ENCODE measurements around the gene PTPA.
"Not testable (repeated sequence)": the region's sequence is repeated elsewhere in the genome, so short reads cannot be mapped to it uniquely, and the experiment has no call there.

PTPA gene

DNA sequence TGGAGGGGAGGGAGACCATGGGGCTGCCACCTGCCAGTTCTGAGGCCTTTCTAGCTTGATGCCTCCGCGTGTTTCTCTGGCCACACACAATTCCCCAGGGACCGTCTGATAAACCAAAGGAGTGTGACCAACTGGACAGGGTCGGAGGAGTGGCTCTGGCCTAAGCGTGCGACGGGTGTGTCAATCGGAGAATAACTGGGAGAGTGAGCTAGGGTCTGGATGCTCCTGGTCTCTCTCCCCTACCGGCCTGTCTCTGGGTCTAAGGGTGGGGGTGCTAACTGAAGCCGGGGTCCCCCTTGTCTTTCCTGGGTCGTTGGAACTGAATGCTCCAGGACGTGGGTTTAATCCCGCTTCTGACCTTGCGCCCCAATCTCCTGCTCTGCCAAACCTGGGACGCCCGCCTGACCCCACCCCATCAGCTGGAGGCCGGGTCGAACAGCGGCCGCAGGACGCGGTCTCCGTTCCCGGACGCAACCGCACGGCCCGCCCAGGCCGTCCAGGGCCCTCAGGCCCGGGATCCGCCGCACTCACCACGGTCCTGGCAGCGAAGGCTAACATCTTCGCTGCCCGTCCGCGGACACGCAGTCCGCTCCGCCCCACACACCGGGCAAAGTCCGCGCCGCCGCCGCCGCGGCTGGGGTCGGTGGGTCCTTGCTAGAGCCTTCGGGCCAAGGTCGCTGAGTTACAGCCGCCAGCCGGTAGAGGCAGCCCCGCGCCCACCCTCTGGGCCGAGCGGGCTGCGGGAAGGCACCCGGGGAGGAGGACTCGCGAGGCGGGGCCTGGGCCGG, 1.1 kb upstream of the PTPA start:
- DNase-seq, result no peak

DNA sequence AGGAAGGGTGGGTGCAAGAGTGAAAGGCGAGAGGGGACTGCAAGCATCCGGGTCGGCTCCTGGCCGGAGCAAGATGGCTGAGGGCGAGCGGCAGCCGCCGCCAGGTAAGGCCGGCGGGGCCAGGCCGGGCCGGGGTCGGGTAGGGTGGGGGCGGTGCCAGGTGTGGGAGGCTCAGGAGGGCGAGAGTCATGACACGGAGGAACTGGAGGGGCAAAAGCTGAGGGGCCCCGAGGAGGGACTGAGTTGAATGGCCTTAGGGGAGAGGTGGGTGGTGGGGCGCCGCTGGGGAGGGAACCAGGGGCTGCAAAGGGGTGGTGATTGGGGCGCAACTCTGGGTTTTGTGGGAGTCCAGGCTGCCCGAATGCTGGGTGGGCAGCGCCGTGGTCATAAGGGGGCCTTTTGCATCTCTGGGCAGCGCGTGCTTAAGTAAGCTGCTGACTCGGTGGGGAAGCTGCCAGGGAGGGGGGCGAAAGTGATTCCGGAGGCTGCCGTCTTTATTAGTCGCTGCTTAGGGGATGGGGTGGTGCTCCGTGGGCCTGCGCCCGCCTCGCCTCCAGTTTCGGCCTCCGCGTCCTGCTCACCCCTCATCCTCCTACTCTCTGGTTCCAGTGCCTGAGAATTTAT, 425 bp downstream of the PTPA start:
- peak; percentile 3 to 52 for DNase-seq

DNA sequence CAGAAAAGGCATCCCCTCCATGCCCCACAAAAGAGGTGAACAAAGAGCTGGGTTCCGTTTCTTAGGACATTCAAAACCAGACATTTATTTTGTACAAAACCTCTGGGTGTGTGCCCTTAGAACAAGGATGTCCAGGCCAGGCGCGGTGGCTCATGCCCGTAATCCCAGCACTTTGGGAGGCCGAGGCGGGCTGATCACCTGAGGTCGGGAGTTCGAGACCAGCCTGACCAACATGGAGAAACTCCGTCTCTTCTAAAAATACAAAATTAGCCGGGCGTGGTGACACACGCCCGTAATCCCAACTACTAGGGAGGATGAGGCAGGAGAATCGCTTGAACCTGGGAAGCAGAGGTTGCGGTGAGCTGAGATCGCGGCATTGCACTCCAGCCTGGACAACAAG, 1.3 kb downstream of the PTPA start:
- not testable (repeated sequence) for DNase-seq

DNA sequence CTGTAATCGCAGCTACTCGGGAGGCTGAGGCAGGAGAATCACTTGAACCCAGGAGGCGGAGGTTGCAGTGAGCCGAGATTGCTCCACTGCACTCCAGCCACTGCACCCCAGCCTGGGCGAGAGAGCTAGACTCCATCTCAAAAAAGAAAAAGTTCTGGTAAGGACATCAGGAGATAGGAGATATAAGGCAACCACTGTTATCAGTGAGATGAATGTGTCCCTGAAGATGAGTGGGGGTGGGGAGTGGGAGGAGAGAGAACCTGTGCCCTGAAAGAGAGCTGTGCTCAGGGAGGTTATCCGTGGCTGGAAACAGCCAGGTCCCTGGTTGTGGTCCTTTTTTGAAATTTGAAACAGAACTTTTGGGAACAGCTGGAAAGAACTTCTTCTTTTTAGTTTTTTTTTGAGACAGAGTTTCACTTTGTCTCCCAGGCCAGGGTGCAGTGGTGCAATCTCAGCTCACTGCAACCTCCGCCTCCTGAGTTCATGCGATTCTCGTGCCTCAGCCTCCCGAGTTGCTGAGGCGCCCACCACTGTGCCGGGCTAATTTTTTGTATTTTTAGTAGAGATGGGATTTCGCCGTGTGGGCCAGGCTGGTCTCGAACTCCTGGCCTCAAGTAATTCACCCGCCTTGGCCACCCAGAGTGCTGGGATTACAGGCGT, 2.6 kb downstream of the PTPA start:
- DNase-seq, result no peak

DNA sequence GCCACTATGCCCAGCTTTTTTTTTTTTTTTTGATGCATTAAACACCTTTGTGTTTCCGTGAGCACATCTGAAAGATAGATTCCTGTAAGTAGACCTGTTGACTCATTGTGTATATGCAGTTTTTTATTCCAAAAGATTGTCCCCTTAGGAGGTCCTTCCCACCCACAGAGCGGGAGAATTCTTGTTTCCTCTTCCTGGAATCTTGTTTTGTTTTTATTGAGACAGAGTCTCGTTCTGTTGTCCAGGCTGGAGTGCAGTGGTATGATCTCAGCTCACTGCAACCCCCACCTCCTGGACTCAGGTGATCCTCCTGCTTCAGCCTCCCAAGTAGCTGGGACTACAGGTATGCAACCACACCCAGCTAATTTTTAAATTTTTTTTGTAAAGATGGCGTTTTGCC, 7.6 kb downstream of the PTPA start:
- no peak for DNase-seq

DNA sequence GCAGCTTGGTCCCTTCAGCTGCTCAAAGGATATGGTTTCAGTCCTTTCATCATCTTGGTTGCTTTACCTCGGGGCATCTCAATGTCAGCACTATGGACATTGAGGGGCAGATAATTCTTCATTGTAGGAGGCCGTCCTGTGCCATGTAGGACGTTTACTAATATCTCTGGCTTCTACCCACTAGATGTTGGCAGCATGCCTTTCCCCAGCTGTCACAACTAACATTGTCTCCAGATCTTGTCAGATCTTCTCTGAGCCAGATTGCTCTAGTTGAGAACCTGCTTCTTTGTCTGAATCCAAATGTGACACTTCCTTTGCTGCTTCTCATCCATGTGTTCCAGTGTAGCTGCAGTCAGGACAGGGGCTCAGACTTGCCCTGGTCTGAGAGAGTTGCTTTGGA, 10.3 kb downstream of the PTPA start:
- DNase-seq, result no peak

DNA sequence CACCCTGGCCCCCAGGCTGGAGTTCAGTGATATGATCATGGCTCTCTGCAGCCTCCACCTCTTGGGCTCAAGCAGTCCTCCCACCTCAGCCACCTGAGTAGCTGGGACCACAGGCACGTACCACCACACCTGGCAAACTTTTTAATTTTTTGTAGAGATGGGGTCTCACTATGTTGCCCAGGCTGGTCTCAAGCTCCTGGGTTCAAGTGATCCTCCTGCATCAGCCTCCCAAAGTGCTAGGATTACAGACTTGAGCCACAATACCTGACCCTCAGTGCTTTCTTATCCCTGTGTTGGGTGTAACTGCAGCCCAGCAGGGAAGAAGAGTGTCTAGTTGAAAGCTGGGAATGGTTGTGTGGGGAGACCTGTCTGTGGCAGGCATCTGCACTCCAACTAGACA, 10.9 kb downstream of the PTPA start:
- no peak for DNase-seq

DNA sequence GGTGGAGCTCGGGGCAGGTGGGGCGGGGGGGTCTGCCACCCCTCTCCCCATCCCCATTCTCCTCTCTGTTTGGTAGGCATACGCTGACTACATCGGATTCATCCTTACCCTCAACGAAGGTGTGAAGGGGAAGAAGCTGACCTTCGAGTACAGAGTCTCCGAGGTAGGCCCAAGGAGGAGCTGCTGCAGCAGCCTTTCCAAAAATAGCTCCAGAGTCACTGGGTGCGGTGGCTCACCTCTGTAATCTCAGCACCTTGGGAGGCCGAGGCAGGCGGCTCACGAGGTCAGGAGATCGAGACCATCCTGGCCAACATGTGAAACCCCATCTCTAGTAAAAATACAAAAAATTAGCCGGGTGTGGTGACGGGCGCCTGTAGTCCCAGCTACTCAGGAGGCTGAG, 11.8 kb downstream of the PTPA start:
- not testable (repeated sequence) for DNase-seq

DNA sequence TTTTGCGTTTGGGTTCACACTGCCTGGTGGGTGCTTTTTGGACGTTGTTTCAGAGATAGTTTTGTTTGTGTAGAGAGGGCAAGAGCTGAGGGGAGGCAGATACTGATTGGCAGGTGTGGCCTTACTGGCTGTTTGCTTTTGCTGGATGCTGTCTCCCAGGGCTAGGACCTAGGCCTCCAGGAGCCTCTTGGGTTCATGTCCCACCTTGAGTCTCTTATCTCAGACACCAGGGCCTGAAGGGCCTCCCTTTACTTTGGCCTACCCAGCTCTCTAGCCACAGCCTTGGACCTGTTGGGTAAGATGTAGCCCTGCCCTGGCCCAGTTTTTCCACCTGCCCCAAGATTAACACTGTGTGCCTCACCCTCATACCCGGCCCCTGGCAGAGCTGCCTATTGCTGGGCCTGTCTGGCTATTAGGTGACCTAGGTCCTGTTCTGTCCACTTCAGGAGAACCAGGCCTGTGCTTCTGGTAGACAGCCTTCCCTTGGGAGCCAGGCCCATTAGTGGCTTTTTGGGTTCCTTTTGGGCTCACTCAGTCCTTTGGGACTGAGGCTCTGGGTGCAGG, 13.4 kb downstream of the PTPA start:
- no peak for DNase-seq

DNA sequence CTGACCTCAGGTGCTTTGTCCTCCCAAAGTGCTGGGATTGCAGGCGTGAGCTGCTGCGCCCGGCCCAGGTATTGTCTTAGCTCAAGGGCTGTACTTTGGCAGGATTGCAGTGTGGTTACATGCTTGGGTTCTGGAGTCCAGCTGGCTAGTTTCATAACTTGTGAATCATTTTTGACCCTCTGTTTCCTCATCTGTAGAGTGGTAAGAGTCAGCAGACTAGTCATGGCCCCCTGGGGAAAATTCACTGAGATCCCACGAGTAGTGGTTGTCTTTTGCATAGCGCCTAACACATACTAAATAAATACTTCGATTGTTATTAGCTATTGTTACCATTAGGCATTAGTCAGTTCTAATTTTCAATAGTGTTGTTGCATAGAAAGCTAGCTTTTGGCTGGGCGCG, 14.3 kb downstream of the PTPA start:
- DNase-seq, result no peak

DNA sequence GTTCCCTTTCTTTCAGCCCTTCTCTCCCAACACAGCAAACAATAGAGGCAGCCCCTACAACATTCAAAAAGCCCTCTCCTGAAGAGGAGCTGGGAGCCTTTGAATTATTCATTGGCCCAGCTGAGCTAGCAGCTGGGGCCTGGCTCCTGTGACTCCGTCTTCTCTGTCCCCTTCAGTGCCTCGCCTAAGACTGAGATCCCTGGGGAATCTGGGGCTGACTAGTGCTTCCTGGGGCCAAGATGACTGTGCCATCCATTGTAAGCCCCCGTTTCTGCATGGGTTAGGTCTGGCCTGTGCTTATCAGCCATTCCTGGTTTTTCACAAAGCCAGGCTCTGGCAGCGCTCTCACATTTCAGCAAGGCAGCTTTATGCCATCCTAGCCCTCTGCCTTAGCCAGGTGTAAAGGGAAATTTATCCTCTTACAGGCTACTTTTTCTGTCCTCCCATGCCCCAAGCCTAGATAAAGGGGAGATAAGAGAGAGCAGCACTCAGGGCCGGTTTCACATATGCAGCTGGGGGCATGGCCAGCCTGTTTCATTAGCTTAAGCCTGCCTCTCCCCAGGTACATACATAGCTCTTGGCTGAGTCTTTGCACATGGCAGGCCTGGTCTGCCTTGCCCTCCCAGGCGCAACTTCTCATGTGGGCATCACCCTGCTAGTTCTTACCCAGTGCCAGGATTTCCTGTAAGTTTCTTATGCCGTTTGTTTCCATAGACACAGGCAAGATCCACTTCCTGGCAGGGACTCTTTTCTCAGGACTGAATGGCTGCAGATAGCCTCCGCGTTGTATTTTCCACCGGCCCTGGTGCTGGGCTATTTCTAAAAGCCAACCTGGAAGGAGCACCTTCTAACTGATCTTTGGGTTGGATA, 15.8 kb downstream of the PTPA start:
- no peak for DNase-seq

DNA sequence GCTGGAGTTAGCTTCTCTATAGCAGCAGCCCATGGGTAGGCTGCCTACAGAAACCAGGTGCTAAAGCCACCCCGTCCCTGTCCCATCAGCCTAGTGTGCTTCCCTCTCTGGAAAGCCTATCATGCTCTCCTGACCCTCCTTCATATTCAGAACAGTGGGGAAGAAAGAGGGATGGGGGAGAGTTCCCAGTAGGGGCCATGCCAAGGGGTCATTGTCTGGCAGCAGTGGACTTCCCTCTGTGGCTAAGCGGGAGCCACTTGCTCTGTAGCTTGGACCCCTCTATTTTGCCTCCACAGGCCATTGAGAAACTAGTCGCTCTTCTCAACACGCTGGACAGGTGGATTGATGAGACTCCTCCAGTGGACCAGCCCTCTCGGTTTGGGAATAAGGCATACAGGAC, 17.5 kb downstream of the PTPA start:
- DNase-seq, result no peak

DNA sequence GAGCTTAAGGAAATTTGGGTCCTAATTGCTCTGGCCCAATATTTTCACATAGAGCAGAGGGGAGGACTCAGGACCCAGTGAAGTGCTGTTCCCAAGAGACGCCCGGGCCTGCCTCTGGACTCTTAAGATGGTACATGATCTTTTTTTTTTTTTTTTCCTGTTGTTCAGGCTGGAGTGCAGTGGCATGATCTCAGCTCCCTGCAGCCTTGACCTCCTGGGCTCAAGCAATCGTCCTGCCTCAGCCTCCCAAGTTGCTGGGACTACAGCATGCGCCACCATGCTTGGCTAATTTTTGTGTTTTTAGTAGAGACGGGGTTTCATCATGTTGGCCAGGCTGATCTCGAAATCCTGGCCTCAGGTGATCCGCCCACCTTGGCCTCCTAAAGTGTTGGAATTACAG, 19.1 kb downstream of the PTPA start:
- DNase-seq, result not testable (repeated sequence)

DNA sequence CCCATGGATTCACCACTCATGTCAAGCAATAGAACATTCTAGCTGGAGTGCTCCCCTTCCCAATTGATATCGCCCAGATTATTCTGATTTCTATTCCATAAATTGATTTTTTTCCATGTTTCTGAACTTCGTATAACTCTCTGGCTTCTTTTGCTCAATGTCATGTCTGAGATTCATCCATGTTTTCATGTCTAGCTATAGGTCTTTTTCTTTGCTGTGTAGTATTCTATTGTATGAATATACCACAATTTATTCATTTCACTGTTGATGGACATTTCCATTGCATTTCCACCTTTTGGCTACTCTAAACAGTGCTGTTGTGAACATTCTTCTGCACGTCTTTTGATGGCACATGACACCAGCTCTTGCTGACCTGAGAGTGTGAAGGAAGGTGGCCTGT, 19.6 kb downstream of the PTPA start:
- DNase-seq, result no peak

DNA sequence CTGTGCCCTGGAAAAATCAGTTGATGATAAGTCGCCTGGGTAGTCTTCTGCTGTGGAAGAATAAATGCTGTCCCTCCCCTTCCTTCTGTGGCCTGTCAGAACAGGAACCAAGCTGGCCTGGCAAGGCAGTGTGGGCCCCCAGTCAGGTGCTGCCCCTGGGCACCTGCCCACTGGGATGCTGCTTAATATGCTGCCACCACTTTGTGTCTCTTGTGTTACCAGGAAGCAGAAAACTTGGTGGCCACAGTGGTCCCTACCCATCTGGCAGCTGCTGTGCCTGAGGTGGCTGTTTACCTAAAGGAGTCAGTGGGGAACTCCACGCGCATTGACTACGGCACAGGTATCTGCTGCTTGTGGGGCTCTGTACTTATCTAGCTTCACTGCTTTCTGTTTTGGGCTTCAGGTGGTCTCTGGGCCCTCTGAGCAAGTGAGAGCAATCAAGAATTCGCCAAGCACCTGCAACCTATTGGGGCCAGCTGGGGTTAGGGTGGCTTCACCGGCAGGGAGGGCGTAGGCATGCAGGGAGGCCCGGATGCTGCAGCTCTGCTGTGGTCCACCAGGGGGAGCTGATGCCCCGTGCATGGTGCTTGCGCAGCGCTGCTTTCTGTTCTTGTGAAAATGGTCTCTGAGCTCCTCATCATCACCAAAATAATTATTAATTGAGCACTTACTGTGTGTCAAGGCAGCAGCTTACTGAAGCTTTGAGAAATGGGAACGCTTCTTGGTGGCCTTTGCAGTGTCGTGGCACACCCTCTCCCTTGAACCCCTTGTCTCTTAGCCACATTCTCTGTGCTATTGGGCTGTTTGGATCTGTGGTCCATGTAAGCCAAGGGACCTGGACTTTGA, 20.3 kb downstream of the PTPA start:
- peak; percentile 40 to 58 for DNase-seq

DNA sequence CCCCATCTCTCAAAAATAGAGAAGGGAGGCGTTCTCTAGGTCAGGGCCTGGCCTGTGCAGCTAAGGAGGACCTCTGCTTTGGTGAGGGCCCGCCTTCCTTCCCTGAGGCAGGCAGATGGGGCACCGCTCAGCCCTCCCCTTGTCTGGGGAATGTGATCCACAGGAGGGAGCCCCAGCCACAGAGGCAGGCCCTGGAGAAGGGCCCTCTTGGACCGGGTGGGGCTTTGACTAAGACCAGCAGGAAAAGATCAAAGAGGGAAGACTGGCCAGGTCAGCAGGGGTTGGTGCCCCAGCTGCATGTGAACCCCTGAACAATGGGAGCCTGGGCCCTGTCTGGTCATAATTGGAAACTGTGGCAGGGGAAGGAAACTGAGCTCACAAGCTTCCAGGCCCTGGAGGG, 21.9 kb downstream of the PTPA start:
- no peak for DNase-seq

DNA sequence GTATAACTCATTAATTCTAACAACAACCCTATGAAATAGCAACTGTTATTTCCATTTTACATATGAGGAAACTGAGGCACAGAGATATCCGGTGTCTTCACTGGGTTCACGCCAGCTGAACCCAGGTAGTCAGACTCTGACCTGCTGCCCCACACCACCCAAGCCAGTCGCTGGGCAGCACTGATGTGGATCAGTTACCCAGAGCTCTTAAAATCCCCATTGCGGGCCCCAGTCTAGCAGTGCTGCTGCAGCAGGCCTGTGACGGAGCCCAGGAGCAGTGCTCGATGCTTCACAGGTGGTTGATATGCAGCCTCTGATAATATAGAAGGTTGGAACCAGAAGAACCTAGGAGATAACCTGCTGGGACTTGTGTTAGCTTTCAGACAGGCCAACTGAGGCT, 24.3 kb downstream of the PTPA start:
- DNase-seq, result no peak

DNA sequence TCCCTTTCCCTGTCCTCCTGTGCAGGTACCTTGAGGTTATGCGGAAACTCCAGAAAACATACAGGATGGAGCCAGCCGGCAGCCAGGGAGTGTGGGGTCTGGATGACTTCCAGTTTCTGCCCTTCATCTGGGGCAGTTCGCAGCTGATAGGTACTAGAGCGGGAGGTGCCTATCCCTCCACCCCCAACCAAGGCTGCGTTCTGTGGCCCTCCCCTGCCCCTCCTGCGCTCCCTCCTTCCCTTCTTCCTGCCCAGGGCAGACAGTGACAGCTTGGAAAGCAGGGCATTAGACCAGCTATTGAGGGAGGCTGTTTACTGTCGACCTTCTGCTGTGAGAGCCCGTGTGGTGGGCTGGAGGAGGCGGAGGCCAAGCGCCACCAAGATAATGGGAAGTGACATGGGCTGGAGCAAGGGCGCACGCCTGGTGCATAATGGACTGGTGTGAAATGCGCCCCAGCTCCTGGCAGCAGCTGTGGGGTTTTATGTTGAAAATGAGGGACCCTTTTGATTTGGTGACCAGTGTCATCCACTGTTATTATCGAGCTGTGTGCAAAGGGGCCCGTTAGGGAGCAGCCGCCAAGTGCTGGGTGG, 25.3 kb downstream of the PTPA start:
- no peak for DNase-seq

DNA sequence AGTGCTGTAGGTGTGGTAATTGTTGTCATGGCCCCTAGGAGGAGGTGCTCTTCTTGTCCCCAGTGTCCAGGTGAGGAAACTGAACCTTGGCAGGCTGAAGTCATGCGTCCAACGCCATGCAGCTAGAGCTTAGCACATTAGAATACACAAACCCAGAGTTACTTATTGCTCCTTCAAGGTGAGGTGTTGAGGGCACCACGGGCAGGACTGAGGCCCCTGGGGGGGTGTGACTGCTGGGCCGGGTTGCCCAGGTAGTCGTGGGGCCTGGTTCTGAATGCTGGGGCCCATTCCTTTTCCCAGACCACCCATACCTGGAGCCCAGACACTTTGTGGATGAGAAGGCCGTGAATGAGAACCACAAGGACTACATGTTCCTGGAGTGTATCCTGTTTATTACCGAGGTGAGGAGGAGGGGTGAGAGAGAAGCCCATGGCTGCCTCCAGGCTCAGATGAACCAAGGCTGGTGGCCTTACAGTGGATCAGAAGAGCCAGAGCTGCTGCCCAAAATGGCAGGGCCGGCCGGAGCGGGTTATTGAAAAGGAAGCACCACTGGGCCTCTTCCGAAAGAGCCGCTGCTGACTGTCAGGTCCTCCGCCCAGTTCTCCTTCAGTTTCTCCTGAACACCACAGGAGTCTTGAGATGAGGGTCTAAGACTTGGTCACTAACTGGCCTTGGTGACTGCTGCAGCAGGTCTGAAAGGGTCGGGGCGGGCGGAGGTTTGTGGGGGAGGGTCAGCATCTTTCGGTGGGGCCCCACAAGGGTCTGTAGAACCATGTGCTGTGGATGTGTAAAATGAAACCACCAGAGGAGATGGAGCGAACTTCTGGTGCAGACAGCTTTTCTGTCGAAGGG, 26.3 kb downstream of the PTPA start:
- DNase-seq, result no peak

DNA sequence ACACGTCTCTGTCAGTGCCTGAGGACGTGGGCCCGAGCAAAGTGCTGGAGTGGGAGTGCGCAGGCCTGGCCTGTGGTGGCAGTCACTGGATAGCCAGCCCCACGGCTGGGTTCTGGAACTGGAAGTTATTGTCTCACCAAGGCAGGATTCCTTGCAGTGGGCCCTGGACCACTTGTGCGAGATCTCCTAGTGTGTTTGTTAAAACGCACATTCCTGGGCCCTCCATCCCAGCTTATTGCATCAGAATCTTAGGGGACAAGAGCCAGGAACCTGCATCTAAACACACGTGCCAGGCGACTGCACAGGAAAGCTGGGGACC, 26.9 kb downstream of the PTPA start:
- no peak for DNase-seq
